Neural cell (in vitro differentiated cells): ENCODE measurements around the gene SDK2.

Source experiments
- EP300 ChIP-seq: fragments of 450-650 bp; conservative IDR thresholded peaks from 2 replicates; pipeline ENCODE4 v1.6.1; 2014; ENCODE audit warnings: antibody characterized with exemption, mild to moderate bottlenecking, moderate library complexity; ENCODE audit not compliant: poor library complexity, severe bottlenecking
- EZH2 ChIP-seq: fragments of 200-600, 300-800 bp; shearing (Covaris generic), sonication (generic); IDR thresholded peaks from 2 replicates; pipeline ENCODE4 v1.6.1; 2014; ENCODE audit warnings: antibody characterized with exemption, low read length, borderline replicate concordance, mild to moderate bottlenecking; ENCODE audit not compliant: insufficient read depth, poor library complexity, severe bottlenecking
- MXI1 ChIP-seq: fragments of 450-650 bp; conservative IDR thresholded peaks from 2 replicates; pipeline ENCODE4 v1.6.1; 2014; ENCODE audit warnings: antibody characterized with exemption, mild to moderate bottlenecking; ENCODE audit not compliant: poor library complexity, severe bottlenecking
- POLR2AphosphoS5 ChIP-seq: IDR thresholded peaks from 2 replicates; pipeline ENCODE4 v1.6.1; 2012
- RAD21 ChIP-seq: fragments of 450-650 bp; conservative IDR thresholded peaks from 2 replicates; pipeline ENCODE4 v1.6.1; 2014; ENCODE audit warnings: antibody characterized with exemption, mild to moderate bottlenecking, moderate library complexity
- REST ChIP-seq: IDR thresholded peaks from 2 replicates; pipeline ENCODE4 v1.6.1; 2012; ENCODE audit warnings: borderline replicate concordance
- SMC3 ChIP-seq: fragments of 450-650 bp; conservative IDR thresholded peaks from 2 replicates; pipeline ENCODE4 v1.6.1; 2014; ENCODE audit warnings: antibody characterized with exemption, mild to moderate bottlenecking, moderate library complexity; ENCODE audit not compliant: poor library complexity
- TAF1 ChIP-seq: IDR thresholded peaks from 2 replicates; pipeline ENCODE4 v1.6.1; 2012; ENCODE audit warnings: low read depth
- TF ChIP-seq, protein P1 (sequence below): fragments of 450-650 bp; IDR thresholded peaks from 2 replicates; pipeline ENCODE4 v1.5.1; 2014; ENCODE audit warnings: antibody characterized with exemption, mild to moderate bottlenecking, moderate library complexity; ENCODE audit not compliant: poor library complexity, severe bottlenecking

DNA sequence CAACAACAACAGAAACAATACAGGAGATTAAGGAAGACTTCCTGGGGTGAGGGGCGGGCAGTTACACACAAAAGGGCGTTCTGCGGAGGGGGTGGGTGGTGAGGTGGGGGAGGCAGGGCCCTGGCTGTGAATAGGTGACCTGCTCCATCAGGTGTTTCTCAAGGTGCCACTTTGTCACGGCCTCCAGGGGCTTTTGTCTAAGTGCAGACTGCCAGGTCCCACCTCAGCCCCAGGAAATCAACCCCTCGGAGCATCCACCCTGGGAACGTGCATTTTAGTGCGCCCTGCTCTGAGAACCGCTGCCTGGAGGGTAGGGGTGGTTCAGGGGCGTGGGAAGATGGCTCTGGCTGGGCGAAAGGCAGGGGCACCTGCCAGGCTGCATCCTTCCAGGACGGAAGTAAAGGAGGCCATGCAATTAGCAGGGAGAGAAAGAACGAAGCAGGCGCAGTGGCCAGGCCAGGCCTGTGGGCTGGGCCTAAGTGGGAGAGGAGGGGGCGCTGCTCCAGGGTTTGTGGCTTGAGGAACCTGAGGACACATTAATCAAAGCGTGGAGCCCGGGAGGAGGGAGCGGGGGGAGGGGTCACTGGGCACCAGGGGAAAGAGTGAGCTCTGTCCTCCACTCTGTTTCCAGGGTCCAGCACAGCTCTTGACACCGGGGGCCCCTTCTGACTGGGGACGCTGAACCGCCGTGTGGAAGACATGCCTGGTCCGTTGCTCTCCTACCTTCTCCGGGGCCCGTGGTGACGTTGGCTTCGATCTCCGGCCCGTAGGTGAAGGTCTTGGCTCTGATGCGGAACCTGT lies 283.1 kb downstream of the SDK2 start:
- no peak for TF ChIP-seq EP300
- TF ChIP-seq SMC3: no peak
- TF ChIP-seq, protein P1, sequence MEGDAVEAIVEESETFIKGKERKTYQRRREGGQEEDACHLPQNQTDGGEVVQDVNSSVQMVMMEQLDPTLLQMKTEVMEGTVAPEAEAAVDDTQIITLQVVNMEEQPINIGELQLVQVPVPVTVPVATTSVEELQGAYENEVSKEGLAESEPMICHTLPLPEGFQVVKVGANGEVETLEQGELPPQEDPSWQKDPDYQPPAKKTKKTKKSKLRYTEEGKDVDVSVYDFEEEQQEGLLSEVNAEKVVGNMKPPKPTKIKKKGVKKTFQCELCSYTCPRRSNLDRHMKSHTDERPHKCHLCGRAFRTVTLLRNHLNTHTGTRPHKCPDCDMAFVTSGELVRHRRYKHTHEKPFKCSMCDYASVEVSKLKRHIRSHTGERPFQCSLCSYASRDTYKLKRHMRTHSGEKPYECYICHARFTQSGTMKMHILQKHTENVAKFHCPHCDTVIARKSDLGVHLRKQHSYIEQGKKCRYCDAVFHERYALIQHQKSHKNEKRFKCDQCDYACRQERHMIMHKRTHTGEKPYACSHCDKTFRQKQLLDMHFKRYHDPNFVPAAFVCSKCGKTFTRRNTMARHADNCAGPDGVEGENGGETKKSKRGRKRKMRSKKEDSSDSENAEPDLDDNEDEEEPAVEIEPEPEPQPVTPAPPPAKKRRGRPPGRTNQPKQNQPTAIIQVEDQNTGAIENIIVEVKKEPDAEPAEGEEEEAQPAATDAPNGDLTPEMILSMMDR: no peak
- no peak for TF ChIP-seq MXI1
- TF ChIP-seq POLR2AphosphoS5: no peak
- TF ChIP-seq TAF1: no peak
- no peak for TF ChIP-seq EZH2
- TF ChIP-seq REST: no peak
- no peak for TF ChIP-seq RAD21
